Astrocyte of the spinal cord (primary cell): ENCODE data around the gene C19orf25.
"Not testable (repeated sequence)": the region's sequence is repeated elsewhere in the genome, so short reads cannot be mapped to it uniquely, and the experiment has no call there.

Source experiments
- DNase-seq: peaks from one replicate; pipeline ENCODE4 v3.0.0; 2011; ENCODE audit warnings: low read depth, low spot score
- H3K4me3 ChIP-seq: 2 replicates; pipeline ENCODE4 v1.5.1; 2011; ENCODE audit warnings: low read depth, mild to moderate bottlenecking, low read length, moderate library complexity
- CTCF ChIP-seq: IDR thresholded peaks from 2 replicates; pipeline ENCODE4 v1.5.1; 2012; ENCODE audit warnings: low read depth, mild to moderate bottlenecking, low read length, inconsistent platforms
- in situ Hi-C: cut with HindIII; loops from 2 replicates; pipeline ENCODE4 v1.10.0; 2017; ENCODE audit warnings: low sequenced_read_pairs

The C19orf25 gene

GRCh38 chr19:1524287-1524971 lies 45.4 kb upstream of the C19orf25 start:
- no peak for DNase-seq
- TF ChIP-seq CTCF, result no peak
- in situ Hi-C loops, result no loop called here
- H3K4me3 ChIP-seq, result no peak overlapping the region

DNA sequence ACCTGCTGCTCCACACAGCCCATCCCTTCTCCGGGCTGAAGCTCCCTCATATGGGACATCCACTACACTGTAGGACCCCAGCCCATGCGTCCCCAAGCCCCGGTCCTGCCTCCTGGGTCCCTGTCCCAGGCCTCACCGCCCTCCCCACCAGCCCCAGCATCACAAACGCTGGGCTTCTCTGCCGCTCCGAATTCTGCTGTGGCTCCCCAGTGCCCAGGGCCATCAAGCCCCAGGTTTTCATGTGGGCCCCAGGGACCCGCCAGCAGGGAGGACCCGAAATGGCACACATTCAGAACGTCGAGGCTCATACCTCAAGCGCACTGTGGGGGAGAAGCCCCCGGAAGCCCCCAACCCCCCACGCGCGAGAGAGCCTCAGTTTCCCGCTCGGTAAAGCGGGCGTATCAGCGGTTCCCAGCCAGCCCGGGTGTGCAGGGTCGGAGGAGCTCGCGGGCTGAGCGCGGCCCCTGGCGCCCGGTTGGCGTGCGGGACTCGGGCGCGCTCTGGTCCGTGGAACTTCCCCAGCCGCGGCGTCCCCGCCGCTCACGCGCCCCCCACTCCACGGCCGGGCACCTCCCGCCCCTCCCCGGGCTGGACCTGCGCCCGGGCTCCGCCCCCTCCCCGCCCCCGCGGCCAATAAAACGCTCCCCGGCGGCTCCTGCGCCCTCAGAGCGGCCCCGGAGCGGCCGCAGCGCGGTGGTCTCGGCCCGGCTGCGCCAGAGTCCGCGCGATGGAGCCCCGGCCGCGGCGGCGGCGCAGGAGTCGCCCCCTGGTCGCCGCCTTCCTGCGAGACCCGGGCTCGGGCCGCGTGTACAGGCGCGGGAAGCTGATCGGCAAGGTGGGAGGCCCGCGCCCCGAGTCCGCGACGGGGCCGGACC lies 44.6 kb upstream of the C19orf25 start, which contains the start of gene PLK5:
Gene PLK5 (plus strand): TSS at position 666 of the 875 bp plus-strand sequence. CDS start 2,920 bp downstream, outside the sequence.
- DNase-seq, result no peak
- no peak within 1 kb of the TSS for H3K4me3 ChIP-seq
- no peak for TF ChIP-seq CTCF
- in situ Hi-C loops, result no loop called here

GRCh38 chr19:1522838-1523237 lies 43.8 kb upstream of the C19orf25 start:
- no peak for DNase-seq
- TF ChIP-seq CTCF, result no peak
- H3K4me3 ChIP-seq, result no peak overlapping the region
- in situ Hi-C loops, result no loop called here

DNA sequence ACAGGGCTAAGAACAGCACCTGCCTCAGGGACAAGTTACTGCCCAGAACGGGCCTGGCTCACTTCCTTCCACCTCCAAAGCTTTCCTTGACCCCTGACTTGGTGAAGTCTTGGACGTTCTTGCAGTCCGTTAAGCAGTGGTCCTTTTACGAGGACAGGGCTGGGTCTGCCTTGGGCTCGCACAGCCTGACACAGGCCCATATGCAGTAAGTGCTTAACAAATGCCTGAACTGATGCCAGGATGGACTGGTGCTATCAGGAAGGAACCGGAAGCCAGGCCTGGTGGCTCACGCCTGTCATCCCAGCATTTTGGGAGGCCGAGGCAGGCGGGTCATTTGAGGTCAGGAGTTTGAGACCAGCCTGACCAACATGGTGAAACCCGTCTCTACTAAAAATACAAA lies 43.0 kb upstream of the C19orf25 start:
- TF ChIP-seq CTCF, result no peak
- no peak overlapping the region for H3K4me3 ChIP-seq
- DNase-seq, result no peak
- in situ Hi-C loops, result no loop called here

GRCh38 chr19:1521636-1522035 lies 42.6 kb upstream of the C19orf25 start:
- in situ Hi-C loops, result no loop called here
- DNase-seq, result no peak
- TF ChIP-seq CTCF, result no peak

DNA sequence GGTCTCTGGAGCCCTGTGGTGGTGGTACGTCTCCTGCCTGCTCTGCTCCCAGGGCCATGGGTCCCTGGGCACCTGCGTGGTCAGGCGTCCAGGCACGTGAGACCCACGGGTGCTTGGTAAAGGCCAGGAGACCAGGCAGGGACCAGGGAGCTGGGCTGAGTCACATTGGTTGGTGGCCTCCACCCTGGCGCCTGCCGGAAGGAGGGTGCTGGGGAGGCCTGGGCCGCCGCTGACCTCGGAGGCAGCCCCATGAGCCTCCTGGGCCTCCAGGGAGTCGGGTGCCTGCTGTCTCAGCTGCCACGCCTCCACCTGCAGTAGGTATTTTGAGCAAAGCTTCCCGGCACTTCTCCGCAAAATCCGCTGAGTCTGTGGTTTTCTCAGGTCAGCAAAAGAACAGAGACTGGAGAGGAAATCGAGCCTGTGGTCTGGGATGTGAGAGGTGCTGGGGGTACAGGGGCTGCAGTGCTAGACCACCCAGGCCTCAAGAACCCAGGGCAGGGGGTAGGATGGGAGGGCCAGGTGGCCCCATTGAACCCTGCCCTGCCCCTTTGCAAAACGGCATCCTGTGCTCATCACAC lies 41.3 kb upstream of the C19orf25 start:
- in situ Hi-C loops, result no loop called here
- H3K4me3 ChIP-seq, result no peak overlapping the region
- no peak for TF ChIP-seq CTCF
- DNase-seq, result no peak

More at GRCh38 chr19:1521636-1522035, 42.6 kb upstream of the C19orf25 start:
- H3K4me3 ChIP-seq, result no peak overlapping the region

GRCh38 chr19:1519802-1520201 lies 40.8 kb upstream of the C19orf25 start:
- in situ Hi-C loops, H3K4me3 ChIP-seq, DNase-seq: not testable (repeated sequence)
